ENCODE measurements around the gene VAMP5.

DNA sequence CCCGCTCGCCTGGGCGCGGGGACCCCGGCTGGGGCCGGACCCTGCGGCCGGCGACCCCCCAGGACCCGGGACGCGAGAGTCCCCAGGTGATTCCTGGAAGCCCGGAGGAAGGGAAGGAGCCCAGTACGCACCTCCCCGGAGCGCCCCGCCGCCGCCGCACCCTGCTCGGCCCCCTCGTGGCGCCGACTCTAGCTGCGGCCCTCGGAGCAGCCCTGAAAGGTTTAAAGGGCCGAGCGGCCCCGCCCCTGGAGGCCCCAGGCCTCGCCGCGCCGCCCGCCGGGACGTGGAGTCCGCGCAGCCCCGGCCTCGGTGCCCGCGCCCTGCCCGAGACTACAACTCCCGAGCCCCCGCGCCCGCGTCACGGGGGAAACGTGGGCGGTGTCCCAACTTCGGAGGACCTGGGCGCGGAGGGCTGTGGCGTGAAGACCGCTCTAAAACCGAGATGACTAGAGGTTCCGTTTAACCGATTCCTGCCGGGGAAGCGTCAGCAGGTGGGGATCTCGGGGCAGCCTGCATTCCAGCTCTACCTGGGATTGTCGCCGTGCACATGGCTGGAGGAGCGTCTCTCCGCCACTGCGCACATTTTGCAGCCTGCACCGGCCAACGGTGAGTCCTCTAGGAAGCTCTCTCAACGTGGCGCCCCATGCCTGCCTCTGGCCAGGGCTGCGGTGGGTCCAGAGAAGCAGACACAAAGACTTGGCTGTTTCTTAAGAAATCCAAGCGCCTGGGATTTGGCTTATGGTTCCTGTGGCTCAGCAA, 18.4 kb downstream of the VAMP5 start, which contains the start of gene TMEM150A:
- TF ChIP-seq, protein P1, sequence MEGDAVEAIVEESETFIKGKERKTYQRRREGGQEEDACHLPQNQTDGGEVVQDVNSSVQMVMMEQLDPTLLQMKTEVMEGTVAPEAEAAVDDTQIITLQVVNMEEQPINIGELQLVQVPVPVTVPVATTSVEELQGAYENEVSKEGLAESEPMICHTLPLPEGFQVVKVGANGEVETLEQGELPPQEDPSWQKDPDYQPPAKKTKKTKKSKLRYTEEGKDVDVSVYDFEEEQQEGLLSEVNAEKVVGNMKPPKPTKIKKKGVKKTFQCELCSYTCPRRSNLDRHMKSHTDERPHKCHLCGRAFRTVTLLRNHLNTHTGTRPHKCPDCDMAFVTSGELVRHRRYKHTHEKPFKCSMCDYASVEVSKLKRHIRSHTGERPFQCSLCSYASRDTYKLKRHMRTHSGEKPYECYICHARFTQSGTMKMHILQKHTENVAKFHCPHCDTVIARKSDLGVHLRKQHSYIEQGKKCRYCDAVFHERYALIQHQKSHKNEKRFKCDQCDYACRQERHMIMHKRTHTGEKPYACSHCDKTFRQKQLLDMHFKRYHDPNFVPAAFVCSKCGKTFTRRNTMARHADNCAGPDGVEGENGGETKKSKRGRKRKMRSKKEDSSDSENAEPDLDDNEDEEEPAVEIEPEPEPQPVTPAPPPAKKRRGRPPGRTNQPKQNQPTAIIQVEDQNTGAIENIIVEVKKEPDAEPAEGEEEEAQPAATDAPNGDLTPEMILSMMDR (IDR thresholded peaks at IDR 0.05) = peak in 3 of 4 experiments; percentile 55 to 77 (median 75)
- TF ChIP-seq POLR2A (IDR thresholded peaks at IDR 0.05) = peak; percentile 80 to 93
- peak; percentile 72 for TF ChIP-seq POLR2AphosphoS5 (IDR thresholded peaks at IDR 0.05)
- no peak for TF ChIP-seq EP300 (IDR thresholded peaks at IDR 0.05)
